Thyroid gland (tissue), 4 donors: Measurements from ENCODE around the gene POC1B.

Source experiments
- CTCF ChIP-seq, 6 experiments: fragments of 200-600 bp in 3 of 6; fragments of 450-650 bp in 3 of 6; sonication (generic) in 3 of 6; IDR thresholded peaks; one replicate each; pipeline ENCODE4 v1.5.1; 2016 to 2019; ENCODE audit warnings: antibody characterized with exemption in 6 of 6, mild to moderate bottlenecking in 2 of 6, inconsistent platforms in 1 of 6, moderate library complexity in 1 of 6
- POLR2A ChIP-seq, 2 donors: fragments of 450-650 bp; IDR thresholded peaks; one replicate each; pipeline ENCODE4 v1.6.1; 2017; ENCODE audit warnings: antibody characterized with exemption in 2 of 2, mild to moderate bottlenecking in 2 of 2, moderate library complexity in 1 of 2

DNA sequence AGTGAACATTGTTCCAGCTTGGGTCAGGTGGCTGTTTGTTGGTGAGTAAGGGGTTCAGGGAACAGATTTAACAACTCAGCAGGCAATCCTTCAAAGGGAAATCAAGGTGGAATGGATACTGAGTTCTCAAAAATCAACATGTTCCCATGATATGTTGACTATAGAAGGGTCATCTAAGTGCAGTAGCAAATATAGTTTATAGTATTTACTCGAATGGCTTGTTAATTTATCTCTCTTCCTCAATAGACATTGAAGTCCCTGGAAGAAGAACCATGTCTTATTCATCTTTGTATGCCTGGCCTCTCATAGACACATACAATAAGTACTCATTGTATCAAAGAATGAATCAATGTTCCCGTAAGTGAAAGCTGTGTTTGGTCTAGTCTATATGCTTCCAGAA lies 149.0 kb downstream of the POC1B start:
- TF ChIP-seq POLR2A (IDR thresholded peaks at IDR 0.05) (no peak), CTCF (IDR thresholded peaks at IDR 0.05) (no peak)
